ENCODE measurements around the gene NDRG3.

Gene NDRG3

DNA sequence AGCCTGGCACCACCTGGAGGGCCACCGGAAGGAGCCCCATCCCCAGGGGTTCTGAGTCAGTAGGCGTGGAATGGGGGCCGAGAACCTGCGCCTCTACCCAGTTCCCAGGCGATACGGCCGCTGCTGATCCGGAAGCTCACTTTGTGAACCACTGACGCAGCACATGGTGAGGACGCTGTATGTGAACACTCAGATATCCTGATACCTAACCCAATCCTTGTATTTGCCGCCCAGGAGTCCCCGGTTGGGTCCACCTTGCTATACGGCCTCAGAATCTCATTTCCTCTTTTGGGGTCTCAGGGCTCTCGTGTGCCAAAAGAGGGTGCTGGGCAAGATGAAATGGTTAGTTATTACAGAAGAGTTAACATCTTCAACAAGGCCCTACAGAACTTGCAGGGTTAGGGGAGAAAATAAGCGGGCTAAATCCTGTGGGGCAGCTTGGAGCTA lies 140.9 kb downstream of the NDRG3 start:
- no peak for DNase-seq
